GM10266 (cell line): ENCODE measurements around the gene LAP3.

ENCODE experiments used
- DNase-seq: peaks from one replicate; pipeline ENCODE4 v3.0.0; 2012; ENCODE audit errors: extremely low spot score
- TF ChIP-seq, protein P1 (sequence below): IDR thresholded peaks from 2 replicates; pipeline ENCODE4 v1.5.1; 2012; ENCODE audit warnings: mild to moderate bottlenecking, low read depth; ENCODE audit not compliant: control insufficient read depth, insufficient read depth; ENCODE audit errors: missing control alignments

The LAP3 gene

DNA sequence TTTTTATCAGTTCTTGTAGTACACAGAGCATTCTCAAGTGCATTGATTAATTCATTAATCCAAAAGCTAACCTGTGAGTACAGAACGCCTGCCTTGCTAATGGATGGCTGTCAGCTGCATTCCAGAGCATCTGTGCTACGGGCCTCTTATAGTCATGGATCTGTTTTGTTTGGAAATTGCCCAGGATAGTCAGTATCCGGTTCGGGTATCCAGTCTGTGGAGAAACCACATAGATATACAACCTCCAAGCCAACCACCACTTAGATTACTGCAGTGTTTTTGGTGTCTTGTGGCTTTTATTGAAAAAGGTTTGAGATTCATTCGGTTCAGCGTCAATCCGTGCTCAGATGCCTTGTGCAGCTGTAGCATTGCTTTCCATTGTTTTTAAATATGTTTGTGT is 4.0 kb downstream of the LAP3 start:
- no peak for DNase-seq
- TF ChIP-seq, protein P1, sequence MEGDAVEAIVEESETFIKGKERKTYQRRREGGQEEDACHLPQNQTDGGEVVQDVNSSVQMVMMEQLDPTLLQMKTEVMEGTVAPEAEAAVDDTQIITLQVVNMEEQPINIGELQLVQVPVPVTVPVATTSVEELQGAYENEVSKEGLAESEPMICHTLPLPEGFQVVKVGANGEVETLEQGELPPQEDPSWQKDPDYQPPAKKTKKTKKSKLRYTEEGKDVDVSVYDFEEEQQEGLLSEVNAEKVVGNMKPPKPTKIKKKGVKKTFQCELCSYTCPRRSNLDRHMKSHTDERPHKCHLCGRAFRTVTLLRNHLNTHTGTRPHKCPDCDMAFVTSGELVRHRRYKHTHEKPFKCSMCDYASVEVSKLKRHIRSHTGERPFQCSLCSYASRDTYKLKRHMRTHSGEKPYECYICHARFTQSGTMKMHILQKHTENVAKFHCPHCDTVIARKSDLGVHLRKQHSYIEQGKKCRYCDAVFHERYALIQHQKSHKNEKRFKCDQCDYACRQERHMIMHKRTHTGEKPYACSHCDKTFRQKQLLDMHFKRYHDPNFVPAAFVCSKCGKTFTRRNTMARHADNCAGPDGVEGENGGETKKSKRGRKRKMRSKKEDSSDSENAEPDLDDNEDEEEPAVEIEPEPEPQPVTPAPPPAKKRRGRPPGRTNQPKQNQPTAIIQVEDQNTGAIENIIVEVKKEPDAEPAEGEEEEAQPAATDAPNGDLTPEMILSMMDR = no peak

DNA sequence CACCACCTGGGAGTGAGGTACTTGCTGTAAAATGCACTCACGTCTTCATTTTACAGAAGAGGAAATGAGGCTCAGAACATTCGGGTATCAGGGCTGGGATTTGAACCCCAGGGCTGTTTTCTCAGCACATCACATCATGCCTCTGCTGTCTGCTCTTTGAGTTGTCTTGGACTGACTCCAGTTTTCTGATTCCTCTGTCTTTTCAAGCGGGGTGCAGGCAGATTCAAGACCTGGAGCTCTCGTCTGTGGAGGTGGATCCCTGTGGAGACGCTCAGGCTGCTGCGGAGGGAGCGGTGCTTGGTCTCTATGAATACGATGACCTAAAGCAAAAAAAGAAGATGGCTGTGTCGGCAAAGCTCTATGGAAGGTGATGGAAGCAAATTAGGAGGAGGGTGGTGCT is 6.3 kb downstream of the LAP3 start:
- DNase-seq = no peak
- TF ChIP-seq, protein P1 = no peak

DNA sequence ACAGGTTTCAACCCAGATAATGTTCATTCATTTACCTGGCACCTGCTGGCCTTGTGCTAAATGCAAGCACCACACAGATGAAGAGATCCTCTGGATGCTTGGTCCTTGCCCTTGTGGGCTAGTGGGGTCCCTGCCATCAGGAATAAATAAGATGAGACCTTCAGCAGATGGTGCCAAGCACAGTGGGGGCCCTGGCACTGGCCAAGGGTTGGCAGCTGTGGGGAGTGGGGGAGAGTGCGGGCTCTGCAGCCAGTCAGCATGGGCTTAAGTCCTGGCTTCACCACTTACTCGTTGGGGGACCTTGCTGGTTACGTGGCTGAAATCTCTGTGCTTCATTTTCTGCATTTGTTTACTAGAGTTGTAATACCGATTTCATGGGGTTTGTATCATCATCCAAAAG is 6.9 kb downstream of the LAP3 start:
- TF ChIP-seq, protein P1 = no peak
- no peak for DNase-seq

DNA sequence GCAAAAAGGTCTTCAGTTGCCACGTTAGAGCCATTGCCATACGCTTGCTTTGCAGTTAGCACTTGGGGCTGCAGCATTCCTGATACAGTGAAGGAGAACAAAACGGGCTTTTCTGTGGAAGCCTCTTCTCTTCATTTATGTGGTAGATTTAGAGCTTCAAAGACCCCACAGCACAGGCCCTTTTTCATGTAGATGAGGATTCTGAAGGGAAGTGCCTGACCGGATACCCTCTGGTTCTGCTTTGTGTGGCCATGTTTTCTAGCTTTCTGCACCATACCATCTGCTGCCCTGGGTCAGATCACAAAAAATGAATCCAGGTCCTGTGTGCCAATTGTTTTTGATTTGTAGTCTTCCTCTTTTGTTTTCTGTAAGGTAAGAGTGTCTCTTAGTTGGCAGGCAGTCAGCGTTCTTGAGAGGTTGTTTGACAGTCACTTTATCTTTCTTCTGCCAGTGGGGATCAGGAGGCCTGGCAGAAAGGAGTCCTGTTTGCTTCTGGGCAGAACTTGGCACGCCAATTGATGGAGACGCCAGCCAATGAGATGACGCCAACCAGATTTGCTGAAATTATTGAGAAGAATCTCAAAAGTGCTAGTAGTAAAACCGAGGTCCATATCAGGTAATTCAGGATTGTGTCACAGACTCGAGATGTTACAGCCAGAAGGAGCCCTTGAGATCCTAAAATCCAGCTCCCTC is 7.7 kb downstream of the LAP3 start:
- DNase-seq = no peak
- TF ChIP-seq, protein P1 = no peak

DNA sequence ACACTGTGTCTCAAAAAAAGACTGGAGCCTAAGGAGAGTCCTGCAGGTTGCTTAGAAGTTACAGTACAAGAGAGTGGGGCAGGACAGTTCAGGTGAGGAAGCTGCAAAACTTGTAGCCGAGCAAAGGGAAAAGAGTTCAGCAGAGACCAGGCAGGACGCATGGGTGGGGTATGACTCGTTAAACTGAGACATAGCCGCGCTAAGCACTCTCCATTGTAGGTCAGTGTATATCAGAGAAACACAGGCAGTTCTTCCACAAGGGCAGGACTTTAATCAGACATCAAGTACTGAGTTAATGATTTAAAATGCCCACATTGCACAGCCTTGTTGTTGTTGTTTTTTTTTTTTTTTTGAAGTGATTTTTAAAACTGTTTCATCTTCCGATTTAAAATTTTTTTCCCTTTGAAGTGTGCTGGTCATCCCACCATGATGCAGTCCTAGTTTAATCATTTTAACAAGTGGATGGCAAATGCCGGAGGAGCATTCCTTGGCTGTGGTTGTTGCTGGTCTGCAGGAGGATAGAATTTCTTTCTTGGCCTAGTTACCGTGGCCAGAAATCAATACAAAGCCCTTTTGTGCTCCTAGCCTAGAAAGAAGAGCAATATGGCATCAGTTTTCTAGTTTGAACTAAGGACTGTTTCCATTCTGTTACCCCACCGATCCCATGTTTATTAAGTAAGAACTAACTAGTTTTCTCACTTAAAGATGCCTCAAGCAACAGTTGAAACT is 10.3 kb downstream of the LAP3 start:
- TF ChIP-seq, protein P1 = no peak
- DNase-seq = no peak

DNA sequence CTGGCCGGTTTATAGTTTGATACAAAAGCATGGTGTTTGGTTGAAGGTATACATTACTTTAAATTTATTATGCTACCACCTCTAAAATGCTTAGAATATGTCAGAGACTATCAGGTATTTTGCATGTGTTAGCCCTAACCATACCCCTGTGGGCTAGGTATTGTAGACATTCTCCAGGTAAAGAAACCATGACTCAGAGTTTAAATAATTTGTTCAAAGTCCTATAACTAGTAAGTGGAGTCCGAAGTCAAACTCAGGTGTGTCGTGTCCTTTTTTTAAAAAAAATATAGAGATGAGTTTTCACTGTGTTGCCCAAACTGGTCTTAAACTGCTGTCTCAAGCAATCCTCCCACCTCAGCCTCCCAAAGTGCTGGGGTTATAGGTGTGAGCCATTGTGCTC is 12.4 kb downstream of the LAP3 start:
- no peak for DNase-seq
- TF ChIP-seq, protein P1 = no peak

DNA sequence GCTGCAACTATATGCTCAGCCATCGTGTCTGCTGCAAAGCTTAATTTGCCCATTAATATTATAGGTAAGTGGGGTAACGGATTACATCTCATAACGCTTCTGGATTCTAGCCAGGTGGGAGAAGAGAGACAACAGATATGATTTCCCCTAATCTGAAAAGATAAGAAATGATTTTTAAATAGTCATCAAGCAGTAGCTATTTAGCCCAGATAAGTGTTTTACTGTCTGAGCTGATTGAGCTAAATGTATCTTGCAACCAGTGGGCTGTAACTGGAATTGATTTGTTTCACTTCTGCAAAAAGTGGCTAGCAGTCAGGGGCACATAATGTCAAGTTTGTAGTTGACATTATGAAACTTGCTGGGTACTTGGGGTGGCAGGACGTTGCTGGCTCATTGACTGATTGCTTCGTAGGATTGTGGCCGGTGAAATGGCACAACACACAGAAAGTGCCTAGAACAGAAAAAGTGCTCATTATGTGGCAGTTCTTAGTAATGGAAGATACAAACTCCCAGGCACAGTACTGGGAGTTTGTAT is 18.5 kb downstream of the LAP3 start:
- DNase-seq = no peak
- TF ChIP-seq, protein P1 = no peak
